GM21717 (cell line): ENCODE data around the gene WDFY1.
A peak's percentile ranks its signal among the peaks of the same experiment; 100 is the strongest.
"Not testable (repeated sequence)": the region's sequence is repeated elsewhere in the genome, so short reads cannot be mapped to it uniquely, and the experiment has no call there.

Experiments
- ATAC-seq: cut with Tn5 transposase; IDR thresholded peaks from one replicate; pipeline ENCODE4 v1.9.1; 2021; ENCODE audit warnings: mild to moderate bottlenecking, moderate library complexity; ENCODE audit not compliant: unreplicated experiment

The WDFY1 gene

GRCh38 chr2:223897669-223898330 lies 47.3 kb downstream of the WDFY1 start:
- ATAC-seq = no peak

GRCh38 chr2:223896833-223897311 lies 48.3 kb downstream of the WDFY1 start:
- peak; percentile 71 for ATAC-seq

GRCh38 chr2:223894968-223895367 lies 50.2 kb downstream of the WDFY1 start:
- no peak for ATAC-seq

DNA sequence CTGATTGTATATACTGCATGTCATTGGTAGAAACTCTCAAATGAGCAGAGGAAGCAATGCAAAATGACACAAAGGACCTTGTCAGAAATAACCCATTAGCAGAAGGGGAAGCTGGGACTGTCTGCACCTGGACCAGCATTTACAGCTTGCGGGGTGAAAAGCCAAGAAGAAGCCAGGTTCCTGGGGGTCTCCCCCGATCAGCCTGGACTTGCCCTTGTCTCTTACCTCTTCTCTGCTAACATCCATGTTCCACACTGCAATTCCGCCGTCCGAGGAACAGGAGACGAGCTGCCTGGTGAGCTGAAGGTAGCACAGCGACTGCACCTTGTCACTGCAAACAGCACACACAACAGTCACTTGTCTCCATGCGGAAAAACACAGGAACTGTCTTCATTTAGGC lies 51.1 kb downstream of the WDFY1 start:
- no peak for ATAC-seq

DNA sequence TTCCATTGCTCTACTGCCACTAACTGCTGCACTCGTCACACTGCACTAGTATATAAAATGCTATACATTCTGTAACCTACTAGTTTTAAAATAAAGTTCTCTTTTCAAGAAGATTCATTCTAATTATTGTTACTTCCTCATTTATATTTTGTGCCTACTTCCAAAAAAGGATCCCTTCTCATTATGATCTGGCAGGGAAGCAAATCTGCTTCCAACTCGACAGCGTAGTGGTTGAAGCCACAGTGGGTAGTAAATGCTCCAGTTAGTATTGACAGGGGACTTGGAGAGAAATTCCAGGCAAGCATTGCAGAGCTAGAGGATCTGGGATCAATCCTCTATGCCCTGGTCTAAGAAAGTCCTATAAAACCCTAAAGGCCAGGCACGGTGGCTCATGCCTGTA lies 54.4 kb downstream of the WDFY1 start:
- ATAC-seq = no peak

GRCh38 chr2:223889229-223889628 lies 55.9 kb downstream of the WDFY1 start:
- no peak for ATAC-seq

- ATAC-seq = no peak
Observed at GRCh38 chr2:223888251-223888650, 56.9 kb downstream of the WDFY1 start.

- ATAC-seq = no peak
Observed at GRCh38 chr2:223887127-223887526, 58.0 kb downstream of the WDFY1 start.

GRCh38 chr2:223886726-223887125 lies 58.4 kb downstream of the WDFY1 start:
- no peak for ATAC-seq

DNA sequence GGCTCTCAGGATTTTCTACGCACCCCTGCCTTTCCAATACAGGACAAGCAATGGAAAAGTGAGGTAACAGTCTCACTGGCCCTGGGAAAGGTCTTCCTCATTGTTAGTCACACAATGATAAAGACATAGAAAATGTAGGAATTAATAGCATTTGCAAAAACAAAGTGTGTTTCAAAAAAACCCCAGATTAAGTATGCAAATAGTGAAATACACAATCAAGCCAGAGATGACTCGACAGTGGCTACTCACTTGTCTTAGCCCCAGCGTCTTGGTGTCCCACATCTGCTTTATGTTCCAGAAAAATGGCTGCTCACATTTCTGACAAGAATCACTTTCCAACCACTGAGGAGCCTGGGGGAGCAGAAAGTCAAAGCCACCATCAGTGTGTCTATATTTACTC lies 60.7 kb downstream of the WDFY1 start:
- ATAC-seq = peak; percentile 93

DNA sequence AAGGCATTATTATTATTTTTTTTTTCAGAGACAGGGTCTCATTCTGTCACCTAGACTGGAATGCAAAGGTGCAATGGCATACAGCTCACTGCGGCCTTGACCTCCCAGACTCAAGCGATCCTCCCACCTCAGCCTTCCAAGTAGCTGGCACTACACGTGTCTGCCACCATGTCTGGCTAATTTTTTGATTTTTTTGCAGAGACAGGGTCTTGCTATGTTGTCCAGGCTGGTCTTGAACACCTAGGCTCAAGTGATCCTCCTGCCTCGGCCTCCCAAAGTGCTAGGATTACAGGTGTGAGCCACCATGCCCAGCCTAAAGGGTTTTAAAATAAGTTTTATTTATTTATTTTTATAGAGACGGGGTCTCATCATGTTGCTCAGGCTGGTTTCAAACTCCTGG lies 62.4 kb downstream of the WDFY1 start:
- no peak for ATAC-seq

- ATAC-seq = no peak
Observed at GRCh38 chr2:223880796-223881195, 64.3 kb downstream of the WDFY1 start.

DNA sequence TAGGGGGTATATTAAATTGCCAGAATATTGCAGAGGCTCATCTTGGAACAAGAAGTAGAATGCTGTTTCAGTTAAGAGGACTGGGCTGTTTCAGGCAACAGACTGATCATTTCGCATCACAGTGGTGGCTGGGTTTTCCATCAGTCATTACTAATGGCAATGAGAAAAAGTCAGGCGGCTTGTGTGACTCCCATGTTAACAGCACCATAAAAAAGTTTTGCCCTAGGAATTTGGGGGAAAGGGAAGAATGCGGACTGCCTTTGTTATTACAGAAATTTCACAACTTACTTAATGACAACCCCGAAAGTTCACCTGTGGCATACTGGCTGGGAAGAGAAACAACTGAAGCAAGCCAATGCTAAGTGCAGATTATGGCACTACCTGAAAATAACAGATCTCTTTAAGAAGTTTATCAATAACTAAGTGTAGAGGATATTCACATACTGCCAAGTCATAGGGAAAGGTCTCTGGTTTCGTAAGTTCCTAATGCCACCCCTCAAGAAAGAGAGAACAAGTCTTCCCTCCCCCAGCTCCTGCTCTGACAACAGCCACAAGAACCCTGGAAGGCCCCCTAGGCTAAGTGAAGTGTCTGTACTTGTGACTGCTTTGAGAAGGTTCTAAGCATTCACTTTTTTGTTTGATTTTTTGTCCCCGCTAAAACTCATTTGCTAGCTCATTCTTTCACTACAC lies 67.3 kb downstream of the WDFY1 start:
- ATAC-seq = peak; percentile 38

DNA sequence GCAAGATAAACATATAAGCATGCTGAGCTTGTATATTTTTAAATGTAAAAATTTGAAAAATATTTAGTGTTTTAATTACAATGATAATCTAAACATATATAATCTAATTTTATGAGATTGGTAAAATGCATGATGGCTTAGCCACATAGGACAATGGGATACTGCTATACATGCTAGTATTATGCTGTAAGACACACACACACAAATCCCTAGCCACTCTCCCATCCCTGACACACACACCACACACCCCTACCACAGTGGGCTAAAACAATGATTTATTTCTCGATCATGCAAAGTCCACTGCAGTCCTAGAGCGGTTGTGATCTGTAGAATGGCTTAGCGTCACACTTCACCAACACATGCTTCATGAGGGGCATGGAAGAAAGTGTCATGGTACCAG lies 71.5 kb downstream of the WDFY1 start:
- no peak for ATAC-seq

- not testable (repeated sequence) for ATAC-seq
Observed at GRCh38 chr2:223872772-223873171, 72.4 kb downstream of the WDFY1 start.

DNA sequence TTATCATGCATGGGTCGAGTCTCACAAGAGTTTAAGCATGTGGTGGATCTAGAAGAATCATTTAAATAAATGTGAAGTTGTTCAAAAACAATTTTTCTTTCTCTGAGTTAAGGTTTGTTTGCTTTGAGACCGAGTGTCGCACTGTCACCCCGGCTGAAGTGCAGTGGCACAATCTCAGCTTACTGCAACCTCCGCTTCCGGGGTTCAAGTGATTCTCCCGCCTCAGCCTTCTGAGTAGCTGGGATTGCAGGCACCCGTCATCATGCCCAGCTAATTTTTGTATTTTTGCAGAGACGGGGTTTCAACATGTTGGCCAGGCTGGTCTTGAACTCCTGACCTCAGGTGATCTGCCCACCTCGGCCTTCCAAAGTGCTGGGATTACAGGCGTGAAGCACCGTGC lies 73.5 kb downstream of the WDFY1 start:
- not testable (repeated sequence) for ATAC-seq

GRCh38 chr2:223870840-223871611 lies 74.1 kb downstream of the WDFY1 start:
- no peak for ATAC-seq

GRCh38 chr2:223868005-223868404 lies 77.1 kb downstream of the WDFY1 start:
- ATAC-seq = no peak

DNA sequence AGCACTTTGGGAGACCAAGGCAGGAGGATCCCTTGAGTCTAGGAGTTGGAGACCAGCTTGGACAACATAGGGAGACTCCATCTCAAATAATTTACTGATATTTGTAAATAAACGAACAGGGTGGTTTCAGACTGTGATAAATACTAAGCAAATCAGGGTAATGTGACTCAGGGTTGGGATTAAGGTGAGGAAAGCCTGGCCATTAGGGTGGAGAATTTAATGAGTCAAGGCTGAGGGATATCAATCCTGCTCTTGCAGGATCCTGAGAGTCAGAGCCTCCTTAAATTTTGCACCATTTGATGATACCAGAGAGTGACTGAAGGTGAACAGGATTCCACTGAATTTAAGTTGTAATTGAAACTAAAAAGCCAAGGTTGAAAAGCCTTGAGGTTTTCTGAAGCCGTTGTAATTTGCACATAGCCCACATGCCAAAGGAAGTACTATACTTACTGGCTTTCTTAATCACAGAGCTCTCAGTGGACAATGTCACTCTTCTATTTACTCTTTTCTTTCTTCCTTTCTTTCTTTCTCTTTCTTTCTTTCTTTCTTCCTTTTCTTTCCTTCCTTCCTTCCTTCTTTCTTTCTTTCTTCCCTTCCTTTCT lies 79.1 kb downstream of the WDFY1 start:
- ATAC-seq = no peak

- no peak for ATAC-seq
Observed at GRCh38 chr2:223865124-223865523, 80.0 kb downstream of the WDFY1 start.

GRCh38 chr2:223863491-223863890 lies 81.6 kb downstream of the WDFY1 start:
- ATAC-seq = no peak
